ENCODE measurements around the gene OR2AT4. TPM values are rescaled to one million over a fixed set of nuclear protein-coding genes. Genes with fewer than 3 reads are reported as not detected.

OR2AT4 gene
- total and polyA plus RNA-seq, 2 experiments from 2014 or later, result not detected

GRCh38 chr11:75041263-75041662 is 55.4 kb downstream of the OR2AT4 start:
- DNase-seq (ENCODE audit: low read depth in 1 of 2, low spot score in 1 of 2), result no peak
- no peaks in the 10 kb centered on the region for H3K9me3 ChIP-seq (ENCODE audit: low read depth)
- no peak overlapping the region for H3K27ac ChIP-seq
- H3K36me3 ChIP-seq, result no peaks in the 10 kb centered on the region
- no peaks in the 10 kb centered on the region for H3K4me1 ChIP-seq (ENCODE audit: low read depth)
- no peaks in the 10 kb centered on the region for H3K27me3 ChIP-seq
- no peak for TF ChIP-seq CTCF (IDR thresholded peaks at IDR 0.05; ENCODE audit: low read depth, low read length)
- no peak overlapping the region for H3K4me3 ChIP-seq

GRCh38 chr11:75040167-75040770 is 56.4 kb downstream of the OR2AT4 start:
- H3K27ac ChIP-seq, result no peak overlapping the region
- DNase-seq (ENCODE audit: low read depth in 1 of 2, low spot score in 1 of 2), result no peak
- no peak for TF ChIP-seq CTCF (IDR thresholded peaks at IDR 0.05; ENCODE audit: low read depth, low read length)
- no peaks in the 10 kb centered on the region for H3K9me3 ChIP-seq (ENCODE audit: low read depth)
- H3K4me1 ChIP-seq (ENCODE audit: low read depth), result no peaks in the 10 kb centered on the region
- H3K4me3 ChIP-seq, result no peak overlapping the region
- H3K27me3 ChIP-seq, result no peaks in the 10 kb centered on the region
- H3K36me3 ChIP-seq, result no peaks in the 10 kb centered on the region

- TF ChIP-seq CTCF (IDR thresholded peaks at IDR 0.05; ENCODE audit: low read depth, low read length), result no peak
- DNase-seq (ENCODE audit: low read depth in 1 of 2, low spot score in 1 of 2), result no peak
- H3K27ac ChIP-seq, result no peak overlapping the region
These were observed 60.6 kb downstream of the OR2AT4 start for GRCh38 chr11:75035911-75036565.

GRCh38 chr11:75035256-75035655 is 61.4 kb downstream of the OR2AT4 start:
- TF ChIP-seq CTCF (IDR thresholded peaks at IDR 0.05; ENCODE audit: low read depth, low read length), result no peak
- DNase-seq (ENCODE audit: low read depth in 1 of 2, low spot score in 1 of 2), result no peak

More at GRCh38 chr11:75035911-75036565, 60.6 kb downstream of the OR2AT4 start:
- Histone ChIP-seq H3K4me1 (ENCODE audit: low read depth) (no peaks in the 10 kb centered on the region), H3K4me3 (no peak overlapping the region), H3K9me3 (ENCODE audit: low read depth) (no peaks in the 10 kb centered on the region), H3K36me3 (no peaks in the 10 kb centered on the region), H3K27me3 (no peaks in the 10 kb centered on the region)

GRCh38 chr11:75033916-75034315 is 62.8 kb downstream of the OR2AT4 start:
- Histone ChIP-seq H3K27ac (no peak overlapping the region), H3K4me1 (ENCODE audit: low read depth) (no peaks in the 10 kb centered on the region), H3K27me3 (no peaks in the 10 kb centered on the region), H3K9me3 (ENCODE audit: low read depth) (no peaks in the 10 kb centered on the region), H3K4me3 (no peak overlapping the region), H3K36me3 (no peaks in the 10 kb centered on the region)
- no peak for TF ChIP-seq CTCF (IDR thresholded peaks at IDR 0.05; ENCODE audit: low read depth, low read length)
- no peak for DNase-seq (ENCODE audit: low read depth in 1 of 2, low spot score in 1 of 2)

More at GRCh38 chr11:75035256-75035655, 61.4 kb downstream of the OR2AT4 start:
- Histone ChIP-seq H3K27me3 (no peaks in the 10 kb centered on the region), H3K9me3 (ENCODE audit: low read depth) (no peaks in the 10 kb centered on the region), H3K36me3 (no peaks in the 10 kb centered on the region), H3K4me1 (ENCODE audit: low read depth) (no peaks in the 10 kb centered on the region), H3K4me3 (no peak overlapping the region), H3K27ac (no peak overlapping the region)
